Endometrial microvascular endothelial cells (primary cell): ENCODE results near the gene CX3CR1. TPM values are rescaled to one million over a fixed set of nuclear protein-coding genes. Genes with fewer than 3 reads are reported as not detected.

Experiments used
- in situ Hi-C: cut with HindIII; loops from 2 replicates; pipeline ENCODE4 v1.10.0; 2017; ENCODE audit warnings: low sequenced_read_pairs, low pct_unique_long_range_greater_than_20kb; ENCODE audit errors: inconsistent ontology term
- total RNA-seq: library from RNA; depleted of rRNA; stranded (reverse); fragments of >200 nt; gene quantifications from one replicate; pipeline ENCODE4 v1.2.3, GENCODE V29; 2015; ENCODE audit errors: inconsistent ontology term

Gene CX3CR1
- total RNA-seq, 1 donor from 2014 or later = not detected

- in situ Hi-C loops = loop anchor here (25.0 kb wide), 1 partner anchor 158 kb away; no protein-coding TSS in a partner anchor
Observed at GRCh38 chr3:39295184-39295775, 15.4 kb upstream of the CX3CR1 start.

- in situ Hi-C loops = loop anchor here (25.0 kb wide), 1 partner anchor 157 kb away; no protein-coding TSS in a partner anchor
Observed at GRCh38 chr3:39294446-39295183, 14.8 kb upstream of the CX3CR1 start.

GRCh38 chr3:39292961-39293360, 13.1 kb upstream of the CX3CR1 start:
- in situ Hi-C loops = loop anchor here (25.0 kb wide), 1 partner anchor 156 kb away; no protein-coding TSS in a partner anchor

- in situ Hi-C loops = loop anchor here (25.0 kb wide), 1 partner anchor 155 kb away; no protein-coding TSS in a partner anchor
Observed at GRCh38 chr3:39291903-39292329, 12.1 kb upstream of the CX3CR1 start.

GRCh38 chr3:39290255-39290654, 10.4 kb upstream of the CX3CR1 start:
- in situ Hi-C loops = loop anchor here (25.0 kb wide), 1 partner anchor 153 kb away; no protein-coding TSS in a partner anchor

GRCh38 chr3:39289107-39289506, 9.3 kb upstream of the CX3CR1 start:
- in situ Hi-C loops = loop anchor here (25.0 kb wide), 1 partner anchor 152 kb away; no protein-coding TSS in a partner anchor

- in situ Hi-C loops = loop anchor here (25.0 kb wide), 1 partner anchor 151 kb away; no protein-coding TSS in a partner anchor
Observed at GRCh38 chr3:39288300-39288808, 8.5 kb upstream of the CX3CR1 start.

GRCh38 chr3:39287216-39288164, 7.7 kb upstream of the CX3CR1 start:
- in situ Hi-C loops = loop anchor here (25.0 kb wide), 1 partner anchor 150 kb away; no protein-coding TSS in a partner anchor

GRCh38 chr3:39286771-39287170, 6.9 kb upstream of the CX3CR1 start:
- in situ Hi-C loops = loop anchor here (25.0 kb wide), 1 partner anchor 149 kb away; no protein-coding TSS in a partner anchor

- in situ Hi-C loops = loop anchor here (25.0 kb wide), 1 partner anchor 148 kb away; no protein-coding TSS in a partner anchor
Observed at GRCh38 chr3:39285332-39285731, 5.5 kb upstream of the CX3CR1 start.

- in situ Hi-C loops = loop anchor here (25.0 kb wide), 1 partner anchor 147 kb away; no protein-coding TSS in a partner anchor
Observed at GRCh38 chr3:39284457-39284881, 4.6 kb upstream of the CX3CR1 start.

- in situ Hi-C loops = loop anchor here (25.0 kb wide), 1 partner anchor 145 kb away; no protein-coding TSS in a partner anchor
Observed at GRCh38 chr3:39282057-39282456, 2.2 kb upstream of the CX3CR1 start.

- in situ Hi-C loops = loop anchor here (25.0 kb wide), 1 partner anchor 144 kb away; no protein-coding TSS in a partner anchor
Observed at GRCh38 chr3:39281533-39281932, 1.7 kb upstream of the CX3CR1 start.

GRCh38 chr3:39280571-39280970, 735 bp upstream of the CX3CR1 start:
- in situ Hi-C loops = loop anchor here (25.0 kb wide), 1 partner anchor 143 kb away; no protein-coding TSS in a partner anchor

GRCh38 chr3:39278616-39278935, 1.3 kb downstream of the CX3CR1 start:
- in situ Hi-C loops = loop anchor here (25.0 kb wide), 1 partner anchor 141 kb away; no protein-coding TSS in a partner anchor

- in situ Hi-C loops = loop anchor here (25.0 kb wide), 1 partner anchor 141 kb away; no protein-coding TSS in a partner anchor
Observed at GRCh38 chr3:39277893-39278615, 1.8 kb downstream of the CX3CR1 start.

- in situ Hi-C loops = loop anchor here (25.0 kb wide), 1 partner anchor 139 kb away; no protein-coding TSS in a partner anchor
Observed at GRCh38 chr3:39276746-39277145, 3.1 kb downstream of the CX3CR1 start.
